BE2C (cell line): ENCODE measurements around the gene ADI1. TPM values are rescaled to one million over a fixed set of nuclear protein-coding genes. Genes with fewer than 3 reads are reported as not detected.

ENCODE experiments used
- DNase-seq: peaks from one replicate; pipeline ENCODE4 v3.0.0-alpha.2; 2020
- H3K27me3 ChIP-seq: fragments of 250-450 bp; sonication (Bioruptor Pico); 2 replicates; pipeline ENCODE4 v1.5.1; 2020; ENCODE audit warnings: mild to moderate bottlenecking
- H3K36me3 ChIP-seq: fragments of 250-450 bp; sonication (Bioruptor Pico); 2 replicates; pipeline ENCODE4 v1.5.1; 2020; ENCODE audit warnings: mild to moderate bottlenecking
- H3K4me1 ChIP-seq: fragments of 250-450 bp; sonication (Bioruptor Pico); 2 replicates; pipeline ENCODE4 v1.5.1; 2020
- H3K4me3 ChIP-seq: 2 replicates; pipeline ENCODE4 v1.5.1; 2011; ENCODE audit warnings: low read depth, low read length
- H3K9me3 ChIP-seq: fragments of 250-450 bp; sonication (Bioruptor Pico); 2 replicates; pipeline ENCODE4 v1.5.1; 2020
- CTCF ChIP-seq: IDR thresholded peaks from 2 replicates; pipeline ENCODE4 v1.5.1; 2012; ENCODE audit warnings: mild to moderate bottlenecking, low read depth, low read length
- polyA plus RNA-seq: library from polyadenylated mRNA; unstranded; fragments of >200 nt; gene quantifications from one replicate; pipeline ENCODE4 v1.2.1, GENCODE V29; 2012; ENCODE audit warnings: low read depth, missing spikeins; ENCODE audit not compliant: insufficient read length, insufficient read depth

The ADI1 gene
- 20.7 TPM for polyA plus RNA-seq

- no peak for TF ChIP-seq CTCF
- H3K27me3 ChIP-seq, result no peaks in the 10 kb centered on the region
- DNase-seq, result peak; percentile 74
- H3K4me3 ChIP-seq, result peak within 1 kb of the TSS; percentile 69
- no peaks in the 10 kb centered on the region for H3K36me3 ChIP-seq
- H3K9me3 ChIP-seq, result no peaks in the 10 kb centered on the region
- peaks cover 11% of the 10 kb centered on the region for H3K4me1 ChIP-seq
Observed at GRCh38 chr2:3519255-3520205, at the start of gene ADI1. Gene ADI1 (minus strand): TSS chr2:3519531. CDS start chr2:3519487, 44 bp downstream.

GRCh38 chr2:3566806-3567205, 47.5 kb upstream of the ADI1 start:
- no peak for DNase-seq
- H3K9me3 ChIP-seq, result no peaks in the 10 kb centered on the region
- H3K4me1 ChIP-seq, result peaks cover 9% of the 10 kb centered on the region
- H3K27me3 ChIP-seq, result no peaks in the 10 kb centered on the region
- no peak overlapping the region for H3K4me3 ChIP-seq
- no peaks in the 10 kb centered on the region for H3K36me3 ChIP-seq
- TF ChIP-seq CTCF, result no peak

- Histone ChIP-seq H3K9me3 (no peaks in the 10 kb centered on the region), H3K4me1 (peaks cover 3% of the 10 kb centered on the region), H3K27me3 (no peaks in the 10 kb centered on the region), H3K4me3 (no peak overlapping the region), H3K36me3 (no peaks in the 10 kb centered on the region)
- DNase-seq, result no peak
- no peak for TF ChIP-seq CTCF
Observed at GRCh38 chr2:3565117-3565516, 45.8 kb upstream of the ADI1 start.

- no peaks in the 10 kb centered on the region for H3K36me3 ChIP-seq
- no peaks in the 10 kb centered on the region for H3K9me3 ChIP-seq
- H3K4me1 ChIP-seq, result no peaks in the 10 kb centered on the region
- DNase-seq, result no peak
- no peak for TF ChIP-seq CTCF
- no peak overlapping the region for H3K4me3 ChIP-seq
- H3K27me3 ChIP-seq, result no peaks in the 10 kb centered on the region
Observed at GRCh38 chr2:3563521-3563976, 44.2 kb upstream of the ADI1 start.

GRCh38 chr2:3558205-3559014, 39.1 kb upstream of the ADI1 start, which contains the start of gene RNASEH1:
Gene RNASEH1 (minus strand): TSS chr2:3558333. CDS start chr2:3558260, 73 bp downstream.
- peak; percentile 99 for DNase-seq
- Histone ChIP-seq H3K36me3 (peaks cover 33% of the 10 kb centered on the region), H3K27me3 (no peaks in the 10 kb centered on the region), H3K9me3 (no peaks in the 10 kb centered on the region), H3K4me3 (peak within 1 kb of the TSS; percentile 89), H3K4me1 (peaks cover 7% of the 10 kb centered on the region; the same call in 1 of the 2 replicates)
- no peak for TF ChIP-seq CTCF
